Stimulated activated CD4-positive, alpha-beta T cell treated with anti-CD3 and anti-CD28 coated beads, TNF-alpha, amount 100 ng/mL, for 1 hour (primary cell): ENCODE results near the gene TOX2.

Source experiments
- DNase-seq, 3 donors: peaks; one replicate each; pipeline ENCODE4 v3.0.0-alpha.2; 2020; ENCODE audit warnings: low read depth in 3 of 3, low spot score in 1 of 3

Gene TOX2

GRCh38 chr20:44075191-44075949, 160.7 kb downstream of the TOX2 start:
- DNase-seq: no peak

DNA sequence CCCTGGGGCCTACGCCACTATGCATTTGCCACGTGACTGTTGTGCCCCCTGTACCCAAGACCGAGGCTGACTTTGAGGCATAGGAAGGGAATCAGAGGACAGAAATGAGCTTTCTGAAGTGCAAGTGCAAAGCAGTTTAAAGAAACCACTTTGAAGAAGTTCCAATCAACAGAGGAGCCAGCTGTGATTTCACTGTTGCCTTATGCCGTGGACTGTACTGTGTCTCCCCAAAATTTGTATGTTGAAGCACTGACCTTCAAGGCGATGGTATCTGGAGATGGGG, 161.2 kb downstream of the TOX2 start:
- no peak for DNase-seq

DNA sequence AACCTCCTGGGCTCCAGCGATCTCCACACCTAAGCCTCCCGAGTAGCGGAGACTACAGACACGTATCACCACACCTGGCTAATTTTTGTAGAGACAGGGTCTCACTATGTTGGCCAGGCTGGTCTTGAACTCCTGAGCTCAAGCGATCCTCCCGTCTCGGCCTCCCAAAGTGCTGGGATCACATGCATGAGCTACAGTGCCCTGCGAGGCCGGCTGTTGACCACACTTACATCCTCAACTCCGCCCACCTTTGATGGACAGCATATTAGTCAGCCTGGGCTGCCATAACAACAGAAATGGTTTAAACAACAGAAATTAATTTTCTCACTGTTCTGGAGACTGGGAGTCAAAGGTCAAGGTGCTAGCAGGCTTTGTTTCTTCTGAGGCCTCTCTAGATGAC, 164.6 kb downstream of the TOX2 start:
- DNase-seq: no peak

DNA sequence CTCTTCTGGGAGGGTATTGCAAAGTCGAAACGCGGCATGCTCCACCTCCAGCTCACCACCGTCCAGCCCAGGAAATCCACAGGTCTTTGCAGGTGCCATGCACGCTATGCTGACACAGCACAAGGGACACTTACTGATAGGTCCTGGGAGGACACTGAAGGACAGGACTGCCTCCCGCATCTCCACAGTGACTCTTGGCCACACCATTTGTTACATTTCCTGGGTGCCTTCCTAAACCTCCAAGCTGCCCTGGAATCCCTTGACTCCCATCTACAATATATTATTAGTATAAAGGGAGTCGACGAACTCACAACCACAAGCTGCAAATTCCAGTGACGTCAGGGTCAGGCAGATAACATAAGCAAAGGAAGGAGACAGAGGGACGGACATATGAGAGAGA, 165.4 kb downstream of the TOX2 start:
- no peak for DNase-seq

DNA sequence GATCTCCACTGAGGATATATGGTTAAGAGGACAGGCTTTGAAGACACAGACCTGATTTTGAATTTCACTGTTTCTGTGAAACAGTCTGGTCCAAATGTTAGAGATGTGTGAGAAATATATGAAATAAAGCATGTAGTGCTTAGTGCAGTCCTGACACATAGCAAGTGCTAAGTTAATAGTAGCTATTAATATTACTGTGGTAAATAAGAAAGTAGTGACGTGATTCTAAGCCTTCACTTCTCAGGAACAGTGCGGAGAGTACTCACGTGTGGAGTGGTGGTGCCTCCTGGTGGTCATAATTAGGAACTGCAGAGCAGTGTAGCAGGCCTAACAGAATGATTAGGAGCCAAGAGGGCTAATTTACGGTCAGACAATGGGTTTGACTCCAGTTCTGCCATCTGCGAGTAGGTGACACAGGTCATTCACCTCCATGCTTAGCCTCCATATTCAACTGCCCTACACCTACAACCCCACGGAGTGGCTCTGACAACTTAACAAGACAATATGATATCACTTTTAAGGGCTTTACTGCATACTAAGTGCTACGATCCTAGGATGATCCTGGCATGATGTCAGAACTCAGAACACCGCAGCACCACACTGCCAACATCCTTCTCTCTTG, 166.1 kb downstream of the TOX2 start:
- peak; percentile 54 to 59 (median 55) for DNase-seq

DNA sequence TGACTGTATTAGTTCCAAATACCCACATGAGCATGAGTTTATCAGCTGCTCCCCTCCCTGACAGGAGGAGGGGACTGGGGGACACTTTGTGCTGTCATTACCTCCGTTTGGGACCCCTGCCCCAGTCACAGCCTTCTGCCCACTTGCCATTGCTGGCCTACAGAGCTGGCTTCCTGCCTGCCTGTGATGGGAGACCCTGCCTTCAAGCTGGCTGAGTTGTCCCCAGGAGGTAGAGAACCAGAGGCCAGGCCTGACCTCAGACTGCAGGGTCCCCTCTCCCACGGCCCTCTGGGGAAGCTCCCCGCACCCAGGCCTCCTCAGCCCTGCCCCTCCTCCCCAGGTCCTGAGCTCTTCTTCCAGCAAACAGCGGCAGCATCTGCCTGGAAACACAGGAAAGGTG, 166.8 kb downstream of the TOX2 start:
- DNase-seq: no peak

DNA sequence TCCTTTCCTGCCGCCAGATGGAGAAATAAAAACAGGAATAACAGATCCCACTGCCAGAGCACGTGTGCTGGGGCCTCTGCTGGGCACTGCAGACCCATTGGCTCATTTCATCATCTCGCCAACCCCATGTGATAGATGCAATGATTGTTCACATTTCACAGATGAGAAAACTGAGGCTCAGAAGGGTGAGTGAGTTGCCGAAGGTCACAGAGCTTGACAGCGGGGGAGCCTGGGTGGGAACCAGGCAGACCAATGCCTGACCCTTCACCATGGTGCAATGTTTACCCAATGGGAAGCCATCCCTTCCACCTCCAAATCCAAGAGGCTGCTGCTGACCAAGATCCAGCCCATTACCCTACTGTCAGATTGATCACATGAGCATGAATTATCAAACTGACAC, 167.2 kb downstream of the TOX2 start:
- DNase-seq: no peak

DNA sequence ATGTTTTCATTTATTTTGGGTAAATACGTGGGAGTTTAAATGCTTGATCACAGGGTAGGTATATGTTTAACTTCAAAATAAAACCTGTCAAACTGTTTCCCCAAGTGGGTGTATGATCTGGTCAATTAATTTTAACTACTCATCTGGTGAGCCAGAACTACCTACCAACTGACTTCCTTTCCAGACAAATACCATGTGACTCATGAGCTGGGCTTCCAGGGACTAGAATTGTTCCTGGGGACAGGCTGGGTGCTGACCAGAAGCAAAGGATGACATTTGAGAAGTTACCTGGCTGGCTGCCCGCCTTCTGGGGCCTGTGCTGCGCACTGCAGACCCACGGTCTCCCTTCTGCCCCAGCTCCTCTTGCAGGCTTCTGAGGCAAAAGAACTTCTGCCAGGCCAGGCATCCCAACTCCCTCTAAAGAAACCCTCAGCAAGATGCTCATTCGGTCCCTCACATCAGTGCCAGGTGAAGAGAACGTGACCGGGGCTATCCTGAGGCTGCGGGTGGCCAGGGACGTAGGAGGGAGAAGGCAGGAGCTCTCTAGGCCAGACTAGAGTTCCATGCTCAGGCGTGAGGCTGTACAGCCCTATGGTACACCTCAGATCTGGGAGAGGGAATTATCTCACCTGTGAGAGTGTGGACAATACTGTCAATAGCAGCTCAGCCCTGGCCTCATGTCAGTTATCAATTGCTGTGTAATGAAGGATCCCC, 168.7 kb downstream of the TOX2 start:
- DNase-seq: no peak

- no peak for DNase-seq
Observed at GRCh38 chr20:44084439-44084838, 169.8 kb downstream of the TOX2 start.

- no peak for DNase-seq
Observed at GRCh38 chr20:44084891-44085290, 170.2 kb downstream of the TOX2 start.

- no peak for DNase-seq
Observed at GRCh38 chr20:44085616-44086434, 171.2 kb downstream of the TOX2 start.

DNA sequence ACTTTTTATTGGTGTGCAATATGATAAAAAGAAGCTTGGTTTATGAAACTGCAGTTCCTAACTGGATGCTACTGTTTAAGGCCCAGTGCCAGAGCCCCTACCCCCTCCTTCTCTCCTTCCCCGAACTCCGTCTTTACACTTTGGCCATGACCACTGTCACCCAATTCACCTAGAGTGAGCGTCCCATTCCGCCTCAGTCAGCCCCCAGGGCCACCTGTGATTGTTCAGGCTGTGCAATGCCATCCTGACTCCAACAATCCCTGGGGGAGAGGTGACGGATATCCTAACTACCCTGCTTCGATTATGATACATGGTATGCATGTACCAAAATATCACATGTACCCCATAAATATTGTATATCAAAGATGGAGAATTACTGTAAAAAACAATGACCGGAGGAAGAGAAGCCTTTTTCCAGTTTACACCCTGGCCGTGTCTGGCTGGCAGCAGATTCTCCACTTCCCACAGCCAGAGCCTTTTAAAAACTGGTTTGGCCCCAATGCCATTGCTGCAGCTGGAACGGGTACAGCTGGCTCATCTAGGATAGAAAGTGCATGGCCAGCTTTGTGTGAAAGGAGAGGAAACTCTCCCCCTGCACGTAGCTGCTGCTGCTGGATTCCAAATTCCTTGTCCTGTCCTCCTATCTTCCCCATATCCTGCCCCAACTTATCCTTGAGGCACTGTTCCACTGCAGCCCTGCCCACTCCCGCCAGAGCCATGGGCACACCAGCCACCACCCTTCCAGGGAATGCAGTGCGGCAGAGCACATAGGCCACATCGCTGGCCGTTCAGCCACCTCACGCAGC, 172.6 kb downstream of the TOX2 start:
- no peak for DNase-seq

- DNase-seq: no peak
Observed at GRCh38 chr20:44087857-44088120, 173.1 kb downstream of the TOX2 start.

DNA sequence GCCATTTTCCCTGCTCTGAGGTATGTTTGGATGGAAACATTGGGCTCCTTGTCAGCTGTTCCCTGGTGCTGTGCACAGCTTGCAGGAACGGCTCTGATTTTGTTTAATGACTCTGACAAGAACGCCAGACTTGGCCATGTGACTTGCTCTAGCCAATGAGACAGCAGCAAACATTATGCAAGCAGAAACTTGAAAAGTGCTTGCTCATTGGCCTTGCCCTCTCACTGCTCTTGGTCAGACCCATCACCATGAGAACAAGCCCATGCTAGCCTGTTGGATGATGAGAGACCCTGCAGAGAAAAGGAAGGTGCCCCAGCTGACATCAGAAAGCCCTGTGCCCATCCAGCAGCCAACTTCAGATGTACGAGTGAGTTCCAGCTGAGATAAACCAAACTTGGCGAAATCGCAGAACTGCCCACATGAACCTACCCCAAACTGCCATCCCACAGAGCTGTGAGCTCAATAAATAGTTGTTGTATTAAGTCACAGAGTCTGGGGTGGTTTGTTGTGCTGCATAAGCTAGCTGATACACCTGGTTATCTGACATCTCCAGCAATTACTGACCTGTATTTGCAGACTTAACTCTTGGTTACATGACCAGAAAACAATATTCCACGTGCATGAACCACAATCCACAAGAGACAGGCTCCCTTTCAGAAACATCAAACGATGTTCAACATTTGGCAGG, 175.5 kb downstream of the TOX2 start:
- no peak for DNase-seq

DNA sequence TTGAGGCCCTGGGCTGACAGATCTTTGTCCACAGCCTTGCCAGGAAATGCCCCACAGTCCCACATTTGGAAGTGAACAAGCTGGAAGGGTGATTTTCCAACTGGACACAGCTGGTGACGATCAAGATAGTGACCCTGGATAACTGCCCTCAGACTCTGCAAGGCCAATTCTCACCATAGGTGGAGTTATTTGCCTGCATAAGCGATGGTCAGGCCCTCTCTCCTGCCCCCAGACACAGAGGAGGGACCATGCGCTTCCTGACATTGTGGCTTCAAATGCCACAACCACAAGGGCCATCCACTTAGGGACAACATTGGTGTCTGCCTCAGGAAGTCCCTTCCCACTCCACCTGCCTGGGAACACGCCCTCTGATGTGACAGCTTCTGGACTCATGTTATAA, 176.4 kb downstream of the TOX2 start:
- no peak for DNase-seq

DNA sequence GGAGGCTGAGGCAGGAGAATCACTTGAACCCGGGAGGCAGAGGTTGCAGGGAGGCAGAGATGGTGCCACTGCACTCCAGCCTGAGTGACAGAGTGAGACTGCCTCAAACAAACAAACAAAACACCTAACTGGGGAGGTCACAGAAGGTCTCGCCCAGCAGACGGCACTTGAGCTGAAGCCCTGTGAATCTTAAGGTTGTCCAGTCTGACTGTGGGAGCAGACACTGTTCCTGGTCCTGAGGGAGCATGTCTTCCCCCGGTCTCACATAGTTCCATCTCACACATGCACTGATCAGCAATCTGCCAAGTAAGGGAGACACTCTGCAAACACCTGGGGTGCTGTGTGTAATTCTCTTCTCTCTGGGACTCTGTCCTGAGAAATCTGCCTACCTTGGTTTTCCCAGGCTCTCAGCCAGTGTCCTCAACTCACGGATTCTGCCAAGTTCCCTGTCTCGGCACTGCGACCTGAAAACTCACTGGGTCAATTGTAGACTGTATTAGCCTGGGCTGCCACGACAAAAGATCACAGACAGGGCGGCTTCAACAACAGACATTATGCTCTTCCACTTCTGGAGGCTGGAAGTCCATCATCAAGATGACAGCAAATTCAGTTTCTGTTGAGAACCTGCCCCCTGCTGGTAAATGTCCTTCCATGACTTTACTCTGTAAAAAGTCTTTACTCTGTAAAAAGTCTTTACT, 178.0 kb downstream of the TOX2 start:
- DNase-seq: no peak

- no peak for DNase-seq
Observed at GRCh38 chr20:44093249-44093582, 178.6 kb downstream of the TOX2 start.

DNA sequence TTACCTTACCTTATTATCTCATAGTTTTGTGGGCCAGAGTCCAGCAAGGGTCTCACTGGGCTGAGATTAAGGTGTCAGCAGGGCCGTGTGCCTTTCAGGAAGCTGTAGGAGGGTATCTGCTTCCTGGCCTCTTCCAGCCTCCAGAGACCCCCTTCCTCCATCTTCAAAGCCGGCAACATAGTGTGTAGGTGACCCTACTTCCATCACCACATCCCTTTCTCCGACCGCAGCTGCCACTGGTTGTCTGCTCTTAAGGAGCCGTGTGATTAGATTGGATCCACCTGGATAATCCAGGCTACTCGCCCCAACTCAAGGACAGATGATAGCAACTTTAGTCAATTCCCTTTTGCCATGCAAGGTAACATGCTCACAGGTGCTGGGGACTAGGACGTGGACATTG, 181.2 kb downstream of the TOX2 start:
- no peak for DNase-seq

DNA sequence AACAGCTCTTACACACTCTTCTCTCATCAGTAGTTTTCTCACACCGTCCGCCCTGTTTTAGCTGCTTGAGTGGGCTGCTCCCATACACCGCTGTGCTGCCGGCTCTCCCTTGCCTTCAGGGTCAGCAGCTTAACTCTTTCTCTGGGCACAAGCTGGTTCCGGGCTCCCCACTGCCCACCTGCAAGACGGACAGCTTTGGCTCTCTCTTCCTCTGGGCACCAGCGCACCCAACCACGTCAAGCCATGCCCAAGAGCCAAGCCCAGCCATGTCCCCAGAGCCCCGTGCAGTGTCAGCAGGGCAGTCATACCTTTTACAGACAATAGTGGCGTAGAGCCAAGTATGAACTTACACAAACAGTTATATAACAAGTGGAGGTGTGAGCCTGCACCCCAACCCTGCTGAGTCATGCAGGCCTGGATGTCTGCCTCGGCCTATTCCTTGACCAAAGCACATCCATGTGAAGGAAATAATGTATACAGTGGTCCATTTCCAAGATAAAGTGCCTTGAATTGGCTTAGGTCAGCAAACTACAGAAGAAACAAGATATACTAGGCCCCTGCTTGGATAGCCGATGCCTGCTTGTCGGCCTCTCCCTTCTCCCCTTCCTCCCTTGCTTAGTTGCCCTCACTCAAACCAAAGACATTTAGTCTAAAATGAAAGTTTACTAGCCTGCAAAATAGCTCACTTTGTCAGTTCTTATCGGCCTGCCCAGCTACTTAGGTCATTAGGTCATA, 183.0 kb downstream of the TOX2 start:
- no peak for DNase-seq

DNA sequence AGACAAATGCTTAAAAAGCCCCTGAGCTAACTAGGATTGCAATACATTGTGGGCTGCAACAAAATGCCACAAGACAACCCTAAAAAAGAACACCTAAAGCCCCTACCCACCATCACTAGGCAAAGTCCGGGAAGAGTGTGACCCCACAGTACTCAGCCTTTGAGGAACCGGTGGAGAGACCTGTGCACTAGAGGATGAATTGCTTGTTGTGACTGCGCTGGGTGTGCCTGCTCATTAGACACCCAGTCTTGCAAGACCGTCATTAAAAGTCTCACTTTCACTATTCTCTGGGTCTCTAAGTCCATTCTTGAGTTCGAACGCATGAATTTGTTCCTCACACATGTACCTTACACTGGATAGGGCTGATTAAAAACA, 183.6 kb downstream of the TOX2 start:
- no peak for DNase-seq
